NCI-H2081 (cell line): ENCODE results near the gene MAMSTR.

Experiments used
- DNase-seq, 2 experiments: peaks; one replicate each; lab custom pipeline; 2025; lab: John Stamatoyannopoulos, UW

The MAMSTR gene

DNA sequence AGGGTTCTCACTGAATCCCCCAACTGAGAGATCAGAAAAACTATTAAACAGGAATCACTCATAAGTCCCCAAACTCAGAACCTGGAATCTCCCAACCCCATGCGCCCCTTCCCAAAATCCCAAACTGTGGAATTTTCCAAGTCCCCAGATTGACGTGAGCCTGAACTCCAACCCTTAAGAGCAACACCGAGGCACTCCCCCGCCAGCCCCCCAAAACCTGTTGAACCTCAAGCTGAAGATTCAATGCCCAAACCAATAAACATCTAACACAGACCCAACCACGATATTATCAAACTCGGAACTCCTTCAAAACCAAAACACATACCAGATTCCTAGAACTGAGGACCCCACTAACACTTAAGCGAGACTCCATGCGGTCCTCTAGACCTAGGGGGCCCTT, 26.6 kb upstream of the MAMSTR start:
- no peak for DNase-seq

DNA sequence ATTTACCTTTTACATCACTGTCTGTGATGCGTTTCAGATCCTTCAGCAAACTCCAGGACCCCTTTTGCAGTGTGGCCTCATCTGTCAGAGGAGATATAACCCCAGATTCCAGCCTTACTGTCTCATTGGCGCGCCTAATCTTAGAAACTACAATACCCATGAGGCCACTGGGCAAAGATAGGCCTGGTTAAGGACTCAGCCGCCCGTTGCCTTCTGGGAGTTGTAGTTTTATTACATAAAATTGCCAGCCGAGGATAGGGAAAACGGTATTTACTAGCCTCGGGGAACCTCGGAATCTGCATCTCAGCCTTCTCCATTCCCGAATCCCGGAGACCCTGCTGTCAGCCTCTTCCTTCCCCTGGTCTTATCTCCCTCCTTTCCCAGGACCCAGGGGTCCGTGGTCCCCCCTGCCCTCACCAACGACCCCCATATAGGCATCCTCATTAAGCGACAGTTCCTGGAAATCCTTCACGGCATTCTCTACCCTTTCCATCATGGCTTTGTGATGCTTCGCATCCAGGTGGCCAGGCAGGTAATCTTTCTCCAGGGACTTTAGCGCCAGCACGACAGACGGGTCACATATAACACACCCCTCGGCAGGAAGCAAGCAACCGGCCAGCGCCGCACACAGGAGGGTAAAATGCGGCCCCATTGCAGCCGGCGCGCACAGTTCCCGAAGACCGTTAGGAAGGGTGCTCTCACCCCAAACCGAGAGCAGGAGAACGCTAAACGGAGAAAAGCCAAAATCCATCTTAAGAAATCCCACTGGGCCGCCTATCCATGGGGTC, 25.9 kb upstream of the MAMSTR start:
- DNase-seq = peak; percentile 22 to 36

DNA sequence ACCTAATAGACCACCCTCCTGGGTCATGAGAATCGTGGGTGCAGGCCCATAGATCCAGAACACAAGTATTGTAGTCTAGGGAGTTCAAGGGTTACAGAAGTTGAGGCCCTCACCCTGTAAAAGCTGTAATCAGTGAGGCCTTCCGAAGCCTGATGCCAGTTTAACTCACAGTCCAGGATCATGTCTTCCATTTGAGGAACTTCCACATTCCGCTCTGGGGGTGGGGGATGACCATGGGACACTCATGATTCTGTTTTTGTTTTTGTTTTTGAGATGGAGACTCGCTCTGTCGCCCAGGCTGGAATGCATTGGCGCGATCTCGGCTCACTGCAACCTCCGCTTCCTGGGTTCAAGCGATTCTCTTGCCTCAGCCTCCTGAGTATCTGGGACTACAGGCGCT, 22.6 kb upstream of the MAMSTR start:
- no peak for DNase-seq

DNA sequence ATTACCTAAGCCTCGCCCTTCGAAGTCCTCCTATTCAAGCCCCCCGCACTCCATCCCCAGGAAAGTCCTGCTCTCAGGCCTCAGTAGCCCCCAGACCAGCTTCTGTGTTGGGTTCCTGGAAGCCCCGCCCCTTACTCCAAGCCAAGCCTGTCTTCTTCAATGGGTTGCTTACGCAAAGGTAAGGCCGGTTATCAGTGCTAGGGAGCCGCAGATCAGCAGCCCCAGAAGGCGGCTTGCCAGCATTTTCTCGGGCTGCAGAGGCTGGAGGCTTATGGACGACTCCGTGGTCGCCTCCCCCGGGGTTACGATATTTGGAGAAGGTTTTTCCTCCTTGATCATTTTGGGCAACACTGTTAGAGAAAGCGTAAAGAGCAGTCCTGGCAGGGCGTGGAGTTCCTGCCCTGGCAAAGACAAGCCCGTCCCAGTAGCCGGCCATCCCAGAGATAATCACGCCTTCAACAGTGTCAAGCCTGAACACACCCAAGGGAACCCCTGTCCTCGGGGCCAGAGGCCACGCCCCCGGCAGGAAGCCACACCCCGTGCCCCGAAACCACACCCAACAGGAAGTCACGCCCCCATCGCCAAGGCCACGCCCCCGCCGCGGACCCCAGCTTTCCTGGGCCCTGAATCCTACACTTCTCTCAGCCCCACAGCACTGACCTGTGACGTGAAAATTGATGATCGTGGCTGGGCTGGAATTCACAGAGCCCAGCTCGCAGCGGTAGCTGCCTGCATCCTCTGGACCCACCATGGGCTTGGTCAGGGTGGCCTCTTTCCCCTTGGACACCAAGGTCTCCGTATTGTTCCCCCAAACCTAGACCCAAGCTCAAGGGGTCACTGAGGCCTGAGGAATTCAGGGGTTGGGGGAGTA, 21.8 kb upstream of the MAMSTR start:
- no peak for DNase-seq

DNA sequence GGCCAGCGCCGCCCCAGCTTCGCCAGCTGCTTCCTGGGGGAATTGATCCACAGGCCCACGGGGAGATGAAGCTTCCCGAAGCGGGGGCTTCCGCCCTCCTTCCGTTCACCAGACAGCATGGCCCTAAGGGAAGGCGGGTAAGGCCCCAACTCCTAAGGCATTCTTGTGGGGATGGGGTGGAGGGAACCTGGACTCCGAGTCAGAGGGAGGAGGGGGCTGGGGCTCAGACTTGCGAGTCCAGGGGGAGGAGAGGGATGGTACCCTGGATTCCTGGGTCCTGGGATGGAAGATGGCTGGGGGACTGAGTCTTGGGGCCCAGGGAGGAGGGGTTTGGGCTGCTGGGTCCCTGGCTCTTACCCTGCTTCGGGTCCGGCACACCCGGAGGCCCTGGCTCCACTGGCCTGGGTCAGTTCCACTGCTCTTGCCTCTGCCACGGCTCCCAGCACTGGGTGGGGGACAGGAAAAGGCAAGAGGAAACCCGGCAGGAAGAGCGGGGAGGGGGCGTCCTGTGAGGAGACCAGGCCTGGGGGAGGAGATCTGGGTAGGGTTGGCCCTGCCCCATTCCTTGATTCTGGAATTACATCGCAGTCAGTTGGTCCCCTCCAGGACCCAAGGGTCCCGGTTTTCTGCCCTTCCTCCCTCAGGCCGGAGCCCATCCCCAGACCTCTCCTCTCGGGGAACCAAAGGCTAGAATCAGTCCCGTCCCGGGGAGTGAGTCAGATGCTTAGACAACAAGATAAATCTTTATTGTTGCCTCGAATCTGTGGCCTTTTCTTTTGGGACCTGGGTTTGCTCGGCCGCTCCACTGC, 20.8 kb upstream of the MAMSTR start, which contains the start of gene RASIP1:
Gene RASIP1, minus strand, starts transcription at position 447 of the 809 bp plus-strand sequence. Its CDS starts 328 bp downstream, at position 119.
- DNase-seq = no peak

DNA sequence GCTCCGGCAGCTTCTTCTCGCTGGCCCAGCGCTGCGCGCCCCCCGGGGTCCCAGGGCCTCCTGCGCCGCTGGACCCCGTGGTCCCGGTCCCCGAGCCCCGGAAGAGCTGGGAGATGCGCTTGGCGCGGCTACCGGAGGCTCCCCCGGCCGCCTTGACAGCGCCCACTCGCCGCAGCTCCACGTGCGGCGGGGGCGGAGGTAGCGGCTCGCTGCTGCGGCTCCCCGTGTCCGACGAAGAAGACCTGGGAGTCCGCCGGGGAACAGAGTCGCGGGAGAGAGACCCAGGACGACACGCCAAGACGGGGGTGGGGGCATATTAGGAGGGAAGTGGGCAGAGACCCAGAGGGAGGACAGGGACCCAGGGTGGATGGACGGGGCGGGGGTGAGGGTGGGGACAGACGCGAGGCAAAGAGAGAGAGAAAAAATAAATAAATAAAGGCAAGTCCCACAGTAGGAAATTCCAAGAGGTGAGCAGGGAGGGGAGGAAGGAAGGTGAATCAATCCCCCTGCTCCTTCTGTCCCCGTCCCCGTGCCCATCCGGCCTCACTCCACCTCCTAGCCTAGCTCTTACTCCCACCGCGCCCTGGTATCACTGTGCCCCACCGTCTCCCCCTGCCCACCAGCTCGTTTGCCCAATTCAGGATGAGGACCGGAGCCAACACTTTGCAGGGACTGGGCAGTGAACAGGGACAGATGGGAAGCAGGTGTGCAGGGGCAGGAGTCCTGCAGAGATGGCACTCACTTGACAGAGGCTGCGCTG, 20.1 kb upstream of the MAMSTR start:
- peak; percentile 40 to 77 for DNase-seq

DNA sequence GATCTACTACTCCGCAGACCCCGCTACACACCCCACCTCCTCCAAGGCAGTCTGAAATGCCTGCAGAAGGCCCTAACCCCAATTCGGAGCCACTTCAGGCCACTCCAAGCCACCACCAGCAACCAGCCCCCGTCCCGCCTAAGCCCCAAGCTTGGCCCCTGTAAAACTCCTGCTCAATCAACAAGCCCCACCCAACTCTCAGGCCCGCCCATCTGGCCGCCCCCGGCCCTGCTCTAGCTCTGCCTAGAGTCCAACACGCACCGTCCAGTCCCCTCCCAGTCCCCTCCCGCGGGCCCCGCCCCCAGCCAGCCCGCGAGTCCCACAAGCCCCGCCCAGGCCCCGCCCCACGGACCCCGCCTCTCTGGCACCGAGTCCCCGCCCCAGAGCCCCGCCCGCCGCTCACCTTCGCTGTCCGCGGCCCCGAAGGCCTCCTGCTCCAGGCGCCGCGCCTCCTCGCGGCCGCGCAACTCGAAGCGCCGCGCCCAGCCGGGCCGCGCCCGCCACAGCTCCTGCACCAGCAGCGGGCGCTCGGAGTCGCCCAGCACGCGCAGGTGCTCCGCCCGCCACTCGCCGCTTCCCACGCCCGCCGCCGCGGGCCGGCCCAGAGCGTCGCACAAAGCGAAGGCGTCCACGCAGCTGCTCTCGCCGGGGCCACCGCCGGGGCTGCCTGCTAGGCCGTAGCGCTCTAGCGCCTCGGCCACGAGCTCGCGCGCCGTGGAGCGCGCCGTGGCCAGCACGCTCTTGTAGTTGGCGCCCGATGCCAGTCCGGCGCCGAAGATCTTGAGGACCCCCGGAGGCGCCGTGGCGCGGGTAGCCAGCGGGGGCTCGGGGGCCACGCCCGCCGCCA, 19.3 kb upstream of the MAMSTR start:
- DNase-seq = peak; percentile 89

DNA sequence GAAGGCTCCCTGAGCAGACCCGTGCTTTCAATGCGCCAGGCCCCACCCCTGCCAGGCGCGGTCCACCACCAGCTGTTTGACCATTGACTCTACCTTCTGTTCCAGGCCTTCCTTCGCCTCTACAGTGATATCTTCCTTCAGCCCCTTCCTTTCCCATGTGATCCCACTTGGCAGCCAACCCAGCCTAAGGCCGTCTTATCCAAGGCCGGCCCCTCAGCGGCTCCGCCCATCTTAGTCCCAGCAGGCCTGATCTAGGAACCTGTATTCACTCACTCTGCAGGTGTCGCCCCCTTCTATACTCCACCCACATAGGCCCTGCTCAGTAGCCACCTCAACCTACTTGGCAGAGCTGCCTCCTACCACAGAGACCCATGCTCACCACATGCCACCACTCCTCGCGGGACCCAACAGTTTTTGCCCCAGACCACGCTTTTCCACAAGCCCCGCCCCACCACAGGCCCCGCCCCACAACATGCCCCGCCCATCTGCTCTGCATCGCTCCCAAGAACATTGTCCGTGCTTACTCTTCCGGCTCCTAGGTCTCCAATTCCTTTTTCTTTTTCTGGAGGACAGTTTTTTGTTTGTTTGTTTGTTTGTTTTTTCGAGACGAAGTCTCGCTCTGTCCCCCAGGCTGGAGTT, 18.0 kb upstream of the MAMSTR start:
- DNase-seq = no peak

DNA sequence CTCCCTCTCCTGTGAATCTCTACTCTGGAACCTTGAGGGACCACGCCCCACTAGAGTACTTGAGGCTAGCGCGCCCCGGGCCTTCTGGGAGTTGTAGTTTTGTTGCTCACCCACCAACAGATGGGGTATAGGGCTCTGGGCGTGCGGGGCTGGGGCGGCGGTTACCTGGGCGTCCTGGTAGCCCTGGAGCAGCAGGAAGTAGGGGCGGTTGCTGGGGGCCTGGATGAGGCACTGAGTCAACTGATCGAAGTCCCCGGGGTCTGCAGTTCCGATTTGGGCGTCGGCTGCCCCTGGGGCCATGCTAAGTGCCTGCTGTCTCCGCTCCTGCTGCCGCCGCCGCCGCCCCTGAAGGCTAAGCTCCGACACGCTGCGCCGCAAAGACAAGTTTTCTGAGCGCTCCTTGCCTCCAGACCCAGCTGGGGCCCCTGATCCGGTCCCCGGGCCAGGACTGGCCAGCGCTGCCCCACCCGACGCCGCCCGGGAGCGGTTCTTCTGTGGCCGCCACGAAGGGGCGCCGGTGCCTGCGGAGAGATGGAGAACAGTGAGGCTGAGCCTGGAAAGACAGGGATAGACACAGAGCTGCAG, 15.6 kb upstream of the MAMSTR start:
- no peak for DNase-seq

DNA sequence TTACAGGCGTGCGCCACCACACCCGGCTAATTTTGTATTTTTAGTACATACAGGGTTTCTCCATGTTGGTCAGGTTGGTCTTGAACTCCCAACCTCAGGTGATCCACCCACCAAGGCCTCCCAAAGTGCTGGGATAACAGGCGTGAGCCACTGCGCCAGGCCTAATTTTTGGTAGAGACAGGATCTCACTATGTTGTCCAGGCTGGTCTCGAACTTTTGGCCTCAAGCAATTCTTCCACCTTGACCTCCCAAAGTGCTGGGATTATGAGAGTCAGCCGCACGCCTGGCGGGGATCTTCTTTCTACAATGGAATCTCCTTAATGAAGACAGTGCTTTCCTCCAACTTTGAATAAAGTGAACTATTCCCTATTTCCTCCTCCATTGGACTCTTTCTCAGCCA, 15.1 kb upstream of the MAMSTR start:
- DNase-seq = no peak

DNA sequence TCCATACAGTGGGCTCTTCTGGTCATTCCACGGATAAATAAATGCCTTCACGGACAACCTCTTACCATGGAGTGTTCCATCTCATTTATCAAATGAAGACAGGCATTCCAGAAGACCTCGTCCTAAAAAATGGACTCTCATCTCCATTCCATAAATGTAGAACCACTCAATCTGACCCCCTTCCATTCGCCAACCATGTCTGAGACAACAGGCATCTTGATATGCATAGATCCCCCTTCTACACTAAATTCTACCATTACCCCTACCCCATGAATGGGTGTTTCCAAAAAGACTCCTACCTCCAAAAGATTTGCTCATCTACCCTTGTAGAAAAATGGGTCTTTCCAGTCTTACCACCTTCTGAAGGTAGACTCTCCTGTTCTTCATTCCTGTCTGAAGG, 11.9 kb upstream of the MAMSTR start:
- no peak for DNase-seq

DNA sequence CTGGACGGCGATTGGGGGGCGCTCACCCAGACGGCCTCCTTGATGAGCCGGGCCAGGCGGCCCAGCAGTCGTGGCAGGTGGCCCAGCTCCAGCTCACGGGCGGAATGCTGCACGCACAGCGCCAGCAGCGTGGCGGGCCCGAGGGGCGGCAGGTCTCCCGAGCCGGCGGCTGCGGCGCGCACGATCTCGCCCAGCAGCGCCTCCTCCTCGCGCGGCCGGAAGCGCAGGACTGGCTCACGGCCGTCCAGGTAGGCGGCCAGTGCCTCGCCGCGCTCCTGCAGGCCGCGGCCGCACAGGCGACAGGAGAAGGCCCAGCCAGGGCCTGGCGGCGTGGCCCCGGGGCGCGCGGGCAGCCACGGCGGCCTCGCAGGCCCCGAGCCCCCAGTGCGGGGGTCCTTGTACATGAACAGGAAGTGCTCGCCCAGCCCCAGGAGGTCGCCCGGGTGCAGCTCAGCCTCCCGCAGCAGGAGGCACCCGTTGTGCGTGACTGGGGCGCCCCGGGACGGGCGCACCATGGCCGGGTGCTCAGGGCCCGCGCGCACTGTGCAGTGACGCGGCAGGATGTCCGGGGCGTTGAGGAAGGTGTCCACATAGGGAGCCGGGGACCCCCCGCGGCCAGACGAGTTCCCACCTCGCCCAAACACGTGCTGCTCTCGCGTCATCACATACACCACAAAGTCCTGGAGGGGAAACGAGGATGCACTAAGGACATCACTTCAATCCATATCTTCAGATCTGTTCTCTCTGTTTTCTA, 9.6 kb upstream of the MAMSTR start:
- DNase-seq = no peak

DNA sequence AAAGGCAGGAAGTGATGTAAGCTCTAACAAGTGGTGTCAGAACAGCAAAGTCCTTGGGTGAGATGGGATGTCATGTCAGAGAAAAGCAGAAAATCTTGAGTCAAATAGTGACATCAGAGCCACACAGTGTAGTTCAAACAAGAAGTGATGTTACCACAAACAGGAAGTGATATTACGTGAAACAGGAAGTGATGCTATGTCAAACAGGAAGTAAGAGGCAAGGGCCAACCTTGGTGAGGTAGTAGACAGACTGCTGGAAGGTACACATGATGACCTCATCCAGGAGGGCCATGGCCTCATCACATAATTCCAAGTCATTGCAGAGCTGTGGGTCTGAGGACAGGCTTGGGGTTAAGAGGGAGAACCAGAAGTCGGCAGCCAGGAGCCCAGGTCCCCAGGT, 7.0 kb upstream of the MAMSTR start:
- no peak for DNase-seq

DNA sequence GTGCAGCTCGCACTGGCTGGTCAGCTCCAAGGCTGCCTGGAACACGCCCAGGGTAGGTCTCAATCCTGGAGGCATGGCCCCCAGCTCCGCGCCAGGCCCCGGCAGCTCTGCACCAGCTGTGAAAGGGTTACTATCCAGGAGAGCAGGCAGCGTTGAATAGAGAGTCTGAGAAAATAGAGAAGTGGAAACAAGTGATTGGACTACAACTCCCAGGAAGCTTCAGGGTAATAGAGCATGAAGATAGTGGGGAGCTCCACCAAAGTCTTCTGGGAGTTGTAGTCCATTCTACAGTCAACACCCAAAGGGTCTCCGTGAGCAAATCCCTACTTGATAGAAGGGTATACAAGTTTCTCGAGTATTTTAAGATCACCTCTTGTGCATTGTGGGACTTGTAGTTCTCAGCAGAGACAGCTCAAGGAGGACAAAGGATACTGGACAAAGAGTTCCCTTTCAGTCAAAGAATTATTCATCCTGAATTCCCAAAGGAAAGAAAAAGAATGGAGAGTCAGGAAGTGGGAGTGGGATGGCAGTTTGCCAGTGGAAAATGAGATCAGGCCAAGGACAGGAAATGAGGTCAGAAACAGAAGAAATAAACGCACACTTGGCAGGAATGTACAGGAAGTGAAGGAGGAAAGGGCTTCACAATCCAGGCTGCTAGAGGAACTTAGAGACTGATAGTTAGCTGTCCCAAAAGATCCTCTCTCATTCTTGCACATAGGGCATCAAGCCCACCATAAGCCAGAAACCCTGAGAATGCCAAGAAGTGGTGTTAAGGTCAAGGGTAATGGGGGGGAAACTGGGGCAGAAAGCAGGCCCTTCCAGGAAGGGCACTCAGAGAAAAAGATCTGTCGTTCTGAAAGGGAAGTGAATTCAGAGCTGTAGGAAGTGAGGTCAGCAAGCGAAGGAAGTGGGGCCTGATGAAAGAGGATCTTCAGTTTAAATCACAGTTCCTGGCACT, 5.5 kb upstream of the MAMSTR start:
- DNase-seq = peak; percentile 46 to 71

DNA sequence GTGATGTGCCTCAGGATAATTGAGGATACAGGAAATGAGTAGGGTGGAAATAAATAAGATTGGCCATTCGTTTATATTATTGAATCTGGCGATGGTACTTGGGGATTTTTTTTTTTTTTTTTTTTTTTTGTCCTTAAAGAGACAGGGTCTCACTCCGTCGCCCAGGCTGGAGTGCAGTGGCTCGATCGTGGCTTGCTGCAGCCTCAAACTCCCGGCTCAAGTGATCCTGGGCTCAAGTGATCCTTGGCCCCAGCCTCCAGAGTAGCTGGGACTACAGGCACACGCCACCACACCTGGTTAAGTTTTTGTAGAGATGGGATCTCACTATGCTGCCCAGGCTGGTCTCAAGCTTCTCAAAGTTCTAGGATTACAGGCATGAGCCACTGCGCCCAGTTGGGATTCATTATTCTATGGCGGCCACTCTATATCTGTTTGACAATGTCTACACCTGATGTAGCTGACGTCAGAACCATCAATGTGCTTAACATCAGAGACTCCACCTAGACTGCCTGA, 2.7 kb upstream of the MAMSTR start:
- DNase-seq = no peak

DNA sequence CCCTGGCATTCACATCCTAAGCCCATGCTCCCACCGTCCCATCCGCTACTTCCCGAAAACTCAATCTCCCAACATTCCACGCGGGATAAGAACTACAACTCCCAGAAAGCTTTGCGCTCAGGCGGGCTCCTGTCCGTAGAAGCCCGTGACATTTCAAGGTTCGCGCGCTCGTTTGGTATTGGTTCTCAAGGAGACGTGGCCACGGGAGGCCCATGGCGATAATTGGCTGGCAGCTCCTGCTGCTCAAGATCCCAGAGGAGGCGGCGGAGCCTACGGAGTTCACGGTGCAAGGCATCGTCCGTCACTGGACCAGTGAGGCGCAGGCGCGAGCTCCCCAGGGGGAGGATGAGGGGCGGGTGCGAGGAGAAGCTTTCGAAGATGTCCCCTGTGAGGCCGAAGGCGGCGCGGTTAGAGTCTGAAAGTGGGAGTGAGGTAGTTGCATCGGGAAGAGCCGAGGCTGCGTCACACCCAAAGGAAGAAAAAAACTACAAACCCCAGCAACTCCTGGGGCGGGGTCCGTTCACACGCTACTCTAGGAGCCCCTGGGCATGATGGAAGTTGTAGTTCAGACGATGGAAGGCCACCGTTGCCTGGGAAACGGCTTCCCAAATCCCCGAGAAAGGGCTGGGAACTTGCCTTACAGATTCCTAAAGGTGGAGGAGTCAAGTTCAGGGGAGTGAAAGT, 1.2 kb upstream of the MAMSTR start:
- DNase-seq = peak; percentile 98

DNA sequence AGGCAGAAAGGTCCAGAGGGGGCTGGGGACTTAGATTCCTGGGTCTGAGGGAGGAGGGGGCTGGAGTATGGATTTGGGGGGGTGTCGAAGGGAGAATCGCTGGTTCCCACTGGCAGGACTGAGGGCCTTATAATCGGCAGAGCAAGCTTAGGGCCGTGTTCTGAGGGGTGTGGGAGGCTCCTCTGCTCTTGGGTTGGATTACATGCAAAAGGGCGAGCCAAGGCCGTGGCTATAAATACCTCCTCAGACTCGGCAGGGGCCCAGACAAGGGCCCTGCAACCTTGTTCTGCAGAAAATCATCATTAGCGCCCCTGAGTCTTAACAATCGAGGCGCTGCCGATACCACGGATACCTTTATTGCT, 707 bp upstream of the MAMSTR start:
- DNase-seq = no peak
